Activated CD8-positive, alpha-beta memory T cell treated with anti-CD3 and anti-CD28 coated beads, Interleukin-2, amount 50 U/mL, for 24 hours (primary cell): ENCODE results near the gene SET.
A peak's percentile ranks its signal among the peaks of the same experiment; 100 is the strongest.

Source experiments
- DNase-seq: peaks from one replicate; pipeline ENCODE4 v3.0.0-alpha.2; 2020; ENCODE audit errors: extremely low read depth

The SET gene

GRCh38 chr9:128712451-128713410 lies 23.7 kb downstream of the SET start:
- DNase-seq = no peak

- DNase-seq = no peak
Measured at GRCh38 chr9:128713411-128713780, 24.4 kb downstream of the SET start.

- no peak for DNase-seq
Measured at GRCh38 chr9:128713941-128714573, 25.0 kb downstream of the SET start.

- DNase-seq = no peak
Measured at GRCh38 chr9:128714586-128715435, 25.8 kb downstream of the SET start.

GRCh38 chr9:128715436-128715750 lies 26.4 kb downstream of the SET start:
- no peak for DNase-seq

- DNase-seq = no peak
Measured at GRCh38 chr9:128716581-128717254, 27.7 kb downstream of the SET start.

GRCh38 chr9:128718047-128718446 lies 29.0 kb downstream of the SET start:
- DNase-seq = no peak

- DNase-seq = no peak
Measured at GRCh38 chr9:128718475-128718874, 29.5 kb downstream of the SET start.

- no peak for DNase-seq
Measured at GRCh38 chr9:128719919-128720605, 31.0 kb downstream of the SET start.

GRCh38 chr9:128720841-128721486 lies 31.9 kb downstream of the SET start:
- no peak for DNase-seq

GRCh38 chr9:128721487-128722010 lies 32.5 kb downstream of the SET start:
- no peak for DNase-seq

- DNase-seq = no peak
Measured at GRCh38 chr9:128722380-128723351, 33.6 kb downstream of the SET start.

- no peak for DNase-seq
Measured at GRCh38 chr9:128723352-128723865, 34.4 kb downstream of the SET start.

- DNase-seq = peak; percentile 96
Measured at GRCh38 chr9:128723866-128724743, 35.1 kb downstream of the SET start, which contains the start of gene ZDHHC12. TSS of gene ZDHHC12 (minus strand) at chr9:128724127. CDS start at chr9:128724093, 34 bp downstream.

GRCh38 chr9:128724744-128725211 lies 35.8 kb downstream of the SET start:
- no peak for DNase-seq

- no peak for DNase-seq
Measured at GRCh38 chr9:128727640-128728248, 38.7 kb downstream of the SET start.

GRCh38 chr9:128728298-128728697 lies 39.3 kb downstream of the SET start:
- no peak for DNase-seq
